GM21786 (cell line): ENCODE data around the gene OSTM1.

Source experiments
- ATAC-seq: cut with Tn5 transposase; IDR thresholded peaks from one replicate; pipeline ENCODE4 v1.9.1; 2021; ENCODE audit not compliant: unreplicated experiment

Gene OSTM1

DNA sequence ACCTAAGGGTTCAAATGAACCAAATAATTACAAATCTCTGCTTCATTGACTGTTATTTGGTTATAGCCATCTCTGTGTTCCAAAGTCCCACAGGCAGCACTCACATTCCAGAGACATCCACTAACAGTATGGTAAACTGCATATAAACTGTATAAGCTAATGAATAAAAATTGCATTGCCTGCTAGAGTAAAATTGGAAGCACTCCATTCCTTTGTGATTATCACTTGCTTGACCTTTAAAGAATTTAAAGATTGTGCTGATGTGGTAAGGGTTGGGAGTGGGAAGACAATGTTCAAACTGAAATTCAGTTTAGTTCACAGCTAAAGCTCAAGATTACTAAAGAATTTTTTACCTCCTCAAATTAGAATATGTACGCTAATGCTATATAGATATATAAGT, 31.0 kb upstream of the OSTM1 start:
- no peak for ATAC-seq

DNA sequence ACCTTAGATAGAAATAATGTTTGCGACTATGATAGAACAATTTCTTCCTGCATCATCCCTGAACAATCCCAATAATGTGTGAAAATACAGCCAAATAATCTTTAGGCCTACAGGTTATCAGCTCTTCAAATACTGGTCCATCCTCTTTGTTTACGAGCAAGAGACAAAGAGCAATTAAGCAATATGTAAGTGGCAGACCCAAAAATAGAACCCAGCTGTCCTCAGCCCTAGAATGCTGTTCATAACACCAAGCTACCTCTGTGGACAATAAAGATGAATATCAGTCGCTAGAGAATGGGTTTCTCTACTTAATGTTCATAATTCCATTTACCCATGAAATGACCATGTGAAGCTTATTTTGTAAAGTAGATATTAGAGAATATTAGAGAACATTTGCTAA, 28.4 kb upstream of the OSTM1 start:
- no peak for ATAC-seq

DNA sequence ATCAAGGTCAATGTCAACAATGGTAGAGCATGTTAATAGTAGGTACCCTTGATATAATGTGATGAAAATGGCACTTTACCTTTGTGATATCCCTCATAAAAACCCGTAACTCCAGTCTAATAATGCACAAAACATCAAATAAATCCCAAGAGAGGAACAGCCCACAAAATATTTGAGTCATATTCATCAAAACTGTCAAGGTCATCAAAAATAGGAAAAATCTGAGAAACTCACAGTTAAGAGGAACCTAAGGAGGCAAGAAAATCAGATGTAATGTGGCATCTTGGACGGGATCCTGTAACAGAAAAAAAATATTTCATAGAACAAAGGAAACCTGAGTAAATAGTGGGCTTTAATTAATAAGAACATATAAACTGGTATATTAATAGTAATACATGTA, 25.5 kb upstream of the OSTM1 start:
- ATAC-seq: no peak

DNA sequence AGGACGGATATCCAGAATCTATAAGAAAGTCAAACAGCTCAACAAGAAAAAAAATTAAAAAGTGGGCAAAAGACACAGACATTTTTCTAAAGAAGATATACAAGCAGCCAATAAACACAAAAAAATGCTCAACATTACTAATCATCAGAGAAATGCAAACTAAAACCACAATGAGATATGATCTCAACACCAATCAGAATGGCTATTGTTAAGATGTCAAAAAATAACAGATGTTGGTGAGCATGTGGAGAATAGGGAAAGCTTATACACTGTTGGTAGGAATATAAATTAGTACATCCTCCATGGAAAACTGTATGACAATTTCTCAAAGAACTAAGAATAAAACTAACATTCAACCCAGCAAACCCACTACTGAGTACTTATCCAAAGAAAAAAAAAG, 23.3 kb upstream of the OSTM1 start:
- ATAC-seq: no peak

DNA sequence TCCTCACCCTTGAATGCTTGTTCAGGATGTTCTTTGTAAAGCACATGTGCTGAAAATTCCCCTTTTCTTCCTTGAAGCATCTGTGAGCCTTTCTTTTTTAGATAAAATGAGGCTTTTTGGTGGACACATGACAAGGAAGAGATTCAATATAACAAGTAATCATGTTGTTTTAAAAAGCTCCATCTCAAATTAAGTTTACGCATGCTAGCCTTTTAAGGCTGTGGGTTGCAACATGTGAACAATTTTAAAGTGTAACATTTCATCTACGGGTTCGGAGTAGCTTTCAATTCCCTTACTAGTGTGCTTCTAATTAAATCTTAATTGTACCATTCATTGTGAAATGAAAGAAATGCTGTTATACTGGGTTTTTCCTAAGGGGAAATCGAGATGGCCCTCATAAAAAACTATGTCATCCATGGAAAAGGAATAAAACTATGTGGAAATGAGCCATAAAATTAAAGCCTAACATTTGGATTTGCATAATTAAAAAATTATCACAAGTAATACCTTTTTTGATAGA, 19.3 kb upstream of the OSTM1 start:
- no peak for ATAC-seq

DNA sequence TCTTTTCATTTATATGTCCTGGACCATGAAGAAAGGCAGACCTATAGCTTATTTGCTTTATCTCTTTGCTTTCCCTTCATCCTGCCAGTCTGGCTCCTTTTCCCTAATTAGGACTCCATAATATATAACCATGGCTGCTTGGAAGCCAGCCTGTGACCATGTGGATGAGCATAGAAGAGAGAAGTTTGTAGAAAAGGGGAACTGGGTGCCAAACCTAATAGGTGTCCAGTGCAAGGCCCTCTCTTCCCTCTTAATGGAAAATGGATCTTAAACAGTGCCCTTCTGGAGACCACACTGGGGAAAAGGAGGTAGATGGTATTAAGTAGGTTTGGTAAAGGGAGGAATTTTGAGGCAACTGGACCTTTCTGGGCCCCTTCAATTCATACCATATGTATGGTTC, 16.7 kb upstream of the OSTM1 start:
- ATAC-seq: no peak

DNA sequence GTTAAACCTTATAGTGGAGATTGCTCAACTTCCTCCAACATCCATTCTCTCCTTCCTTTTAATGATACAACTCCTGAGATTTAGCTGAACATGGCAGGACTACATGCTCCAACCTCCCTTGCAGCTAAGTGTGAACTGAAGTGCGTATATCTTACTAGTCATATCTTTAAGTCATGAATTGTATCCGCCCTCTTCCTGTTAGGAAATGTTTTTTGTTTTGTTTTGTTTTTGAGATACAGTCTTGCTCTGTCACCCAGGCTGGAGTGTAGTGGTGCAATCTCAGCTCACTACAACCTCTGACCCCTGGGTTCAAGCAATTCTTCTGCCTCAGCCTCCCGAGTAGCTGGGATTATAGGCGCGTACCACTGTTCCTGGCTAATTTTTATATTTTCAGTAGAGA, 8.8 kb upstream of the OSTM1 start:
- no peak for ATAC-seq

DNA sequence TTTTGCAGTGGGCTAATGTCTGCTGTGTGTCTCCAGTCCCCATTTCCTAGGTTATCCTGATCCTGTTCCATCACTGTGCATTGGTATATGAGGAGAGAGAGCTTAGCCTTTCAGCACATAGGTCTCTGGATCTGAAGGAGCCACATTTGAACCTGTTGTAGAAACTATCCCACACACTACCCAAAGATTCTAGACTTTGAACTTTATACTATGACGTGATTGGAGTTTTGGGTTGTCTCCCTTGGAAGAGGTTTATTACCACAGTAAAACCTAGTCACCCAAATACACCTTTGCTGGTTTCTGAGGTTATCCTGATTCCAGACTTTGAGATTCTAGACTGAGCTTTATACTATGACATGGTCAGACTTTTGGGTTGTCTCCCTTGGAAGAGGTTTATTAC, 8.0 kb upstream of the OSTM1 start:
- ATAC-seq: no peak

DNA sequence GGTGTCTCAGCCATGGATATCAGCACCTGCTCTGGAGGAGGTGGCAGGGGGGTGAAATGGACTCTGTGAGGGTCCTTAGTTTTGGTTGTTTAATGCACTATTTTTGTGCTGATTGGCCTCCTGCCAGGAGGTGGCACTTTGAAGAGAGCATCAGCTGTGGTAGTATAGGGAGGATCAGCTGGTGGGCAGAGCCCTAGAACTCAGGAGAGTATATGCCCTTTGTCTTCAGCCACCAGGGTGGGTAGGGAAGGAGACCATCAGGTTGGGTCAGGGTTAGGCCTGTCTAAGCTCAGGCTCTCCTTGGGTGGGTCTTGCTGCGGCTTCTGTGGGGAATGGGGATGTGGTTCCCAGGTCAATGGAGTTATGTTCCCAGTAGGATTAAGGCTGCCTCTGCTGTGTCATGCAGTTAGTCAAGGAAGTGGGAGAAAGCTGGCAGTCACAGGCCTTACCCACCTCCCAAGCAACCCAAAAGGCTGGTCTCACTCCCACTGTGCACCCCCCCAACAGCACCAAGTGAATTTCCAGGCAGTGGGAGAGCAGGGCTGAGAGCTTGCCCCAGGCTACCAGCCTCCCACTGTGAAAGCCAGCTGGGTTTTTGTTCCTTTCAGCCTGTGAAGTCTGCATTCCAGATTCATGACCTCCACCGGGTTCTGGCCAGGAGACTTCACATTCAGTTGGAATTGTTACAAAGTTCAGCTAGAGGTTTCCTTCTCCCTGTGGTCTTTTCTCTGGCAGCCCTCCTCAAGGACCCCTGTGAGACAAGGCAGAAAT, 5.7 kb upstream of the OSTM1 start:
- ATAC-seq: no peak

DNA sequence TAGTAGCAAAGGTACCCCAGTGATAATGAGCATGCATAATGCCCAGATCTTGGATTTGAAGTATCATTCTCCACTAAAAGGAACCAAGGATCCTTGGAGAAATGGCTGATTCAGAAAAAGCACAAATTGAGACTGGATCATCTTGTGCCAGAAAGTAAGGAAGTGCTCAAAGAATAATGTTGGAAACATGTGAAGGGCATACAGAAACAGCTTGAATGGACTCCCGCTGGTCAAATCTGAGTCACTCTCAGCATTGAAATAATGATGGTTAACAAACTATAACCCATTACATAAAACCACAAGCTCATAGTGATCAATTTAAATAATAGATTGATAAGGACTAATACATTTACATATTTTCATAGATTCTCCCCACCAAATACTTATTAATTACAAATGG, 3.6 kb upstream of the OSTM1 start:
- ATAC-seq: no peak

DNA sequence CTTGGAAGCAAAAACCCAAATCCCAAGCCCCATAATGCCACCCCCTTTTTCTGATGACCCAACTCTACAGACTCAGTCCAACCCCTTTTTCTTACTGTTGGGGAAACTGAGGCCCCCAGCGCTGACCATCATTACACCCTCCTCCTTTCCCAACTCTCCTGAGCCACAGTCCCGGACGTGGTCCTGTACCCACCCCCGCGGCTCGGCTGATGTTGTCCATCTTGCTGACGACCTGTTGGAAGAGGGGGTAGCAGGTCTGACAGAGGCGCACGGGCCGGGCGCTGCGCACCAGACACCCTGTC, 533 bp downstream of the OSTM1 start:
- ATAC-seq: peak; percentile 41

DNA sequence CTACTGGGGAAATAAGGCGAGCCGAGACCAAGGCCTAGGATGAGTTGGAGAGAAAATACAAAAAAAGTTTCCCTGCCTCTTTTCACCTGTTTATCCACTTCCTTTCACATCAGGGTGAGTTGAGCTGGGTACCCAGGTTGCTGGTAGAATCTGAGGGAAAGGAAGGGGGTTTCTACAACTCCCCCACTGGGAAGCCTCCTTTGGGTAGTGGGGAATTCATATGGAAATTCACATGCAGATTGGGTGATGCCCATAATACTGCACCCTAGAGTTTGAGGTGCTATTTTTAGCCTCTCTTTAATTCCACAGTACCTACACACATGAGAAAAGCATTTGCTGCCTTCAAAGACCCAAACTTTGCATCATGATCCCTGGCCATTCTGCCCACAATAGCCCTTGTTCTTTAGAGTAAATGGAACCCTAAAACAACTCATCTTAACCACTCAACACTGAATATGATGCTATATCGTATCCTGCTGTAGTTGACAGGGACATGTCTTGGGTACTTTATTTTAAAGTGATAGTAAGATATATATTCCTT, 2.7 kb downstream of the OSTM1 start:
- no peak for ATAC-seq

DNA sequence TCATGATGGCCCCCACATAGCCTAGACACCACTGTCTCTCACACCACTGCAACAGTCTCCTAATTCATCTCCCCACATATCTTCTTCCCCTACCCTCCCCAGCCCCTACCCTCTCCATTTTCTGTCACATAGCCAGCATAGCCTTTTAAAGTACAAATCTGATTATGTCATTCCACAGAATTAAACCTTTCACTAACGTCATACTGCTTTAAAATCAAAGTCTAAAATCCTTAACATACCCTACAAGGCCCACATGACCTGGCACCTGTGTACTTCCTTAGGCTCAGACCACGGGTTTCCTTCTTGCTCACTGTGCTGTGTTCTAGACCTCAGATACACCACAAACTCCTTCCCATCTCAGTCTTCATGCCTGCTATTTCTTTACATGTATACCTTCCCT, 5.9 kb downstream of the OSTM1 start:
- peak; percentile 77 for ATAC-seq

DNA sequence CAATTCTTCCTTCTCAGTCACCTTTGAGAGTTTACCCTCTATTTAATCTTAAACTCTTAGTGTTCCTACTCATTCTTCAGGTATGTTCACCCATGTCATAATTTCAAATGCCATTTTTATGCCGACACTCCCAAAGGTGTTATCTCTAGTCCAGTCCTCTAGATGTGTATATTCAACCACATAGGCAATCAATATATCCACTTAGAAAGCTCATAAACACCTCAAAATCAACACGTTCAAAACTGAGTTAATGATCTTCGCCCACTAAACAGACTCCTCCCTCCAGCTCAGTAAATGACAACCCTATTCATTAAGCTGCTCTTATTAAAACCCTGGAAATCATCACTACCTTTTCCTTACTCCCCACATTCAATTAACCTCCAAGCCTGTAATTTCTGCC, 6.4 kb downstream of the OSTM1 start:
- ATAC-seq: no peak

DNA sequence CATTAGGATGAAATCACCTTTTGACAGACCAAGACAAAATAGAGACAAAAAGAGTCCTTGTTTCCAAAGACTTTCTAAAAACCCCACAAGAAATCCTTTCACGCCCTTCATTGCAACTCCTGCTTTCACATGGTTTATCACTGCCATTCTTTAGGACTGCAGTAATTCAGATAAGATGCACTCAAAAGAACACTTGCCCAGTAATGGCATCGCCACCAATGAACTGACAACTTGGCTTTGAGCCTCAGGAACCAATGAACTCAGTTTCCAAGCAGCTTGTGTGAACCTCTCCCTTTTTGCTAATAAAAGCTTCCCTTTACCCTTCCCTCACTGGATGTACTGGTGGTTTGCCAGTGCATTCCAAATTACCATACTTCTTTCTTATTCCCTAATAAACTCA, 21.8 kb downstream of the OSTM1 start:
- no peak for ATAC-seq

DNA sequence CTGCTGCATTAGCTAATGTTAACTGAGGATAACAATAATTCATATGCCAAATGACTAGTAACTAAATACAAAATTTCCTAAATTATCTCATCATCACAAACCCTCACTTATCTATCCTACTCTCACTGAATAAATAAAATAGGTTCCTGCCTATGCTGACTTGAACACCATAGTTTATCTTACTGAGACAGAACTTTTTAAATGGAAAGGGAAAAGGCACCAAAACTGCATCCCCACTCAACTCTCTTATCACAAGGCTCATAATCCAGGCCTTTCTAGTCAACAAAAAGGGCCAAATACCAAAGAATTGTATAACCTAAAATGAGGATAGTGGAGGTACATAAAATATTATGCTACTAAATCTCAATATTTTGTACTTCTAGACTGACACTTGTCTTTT, 23.1 kb downstream of the OSTM1 start:
- no peak for ATAC-seq

DNA sequence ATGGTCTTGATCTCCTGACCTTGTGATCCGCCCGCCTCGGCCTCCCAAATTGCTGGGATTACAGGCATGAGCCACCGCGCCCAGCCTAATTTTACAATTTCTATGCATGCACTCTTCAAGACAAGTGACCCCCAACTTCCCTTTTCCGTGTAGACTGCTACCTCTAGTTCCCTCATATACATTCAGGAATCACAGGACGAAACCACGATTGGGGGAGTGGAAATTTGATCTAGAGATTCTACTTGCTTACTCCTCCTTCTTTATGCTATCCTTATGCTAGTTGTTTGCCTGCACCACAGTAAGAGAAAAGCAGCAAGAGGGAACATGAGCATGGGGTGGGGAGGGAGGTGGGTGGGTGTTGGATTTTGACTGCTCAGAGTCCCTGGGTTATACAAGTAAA, 34.9 kb downstream of the OSTM1 start:
- no peak for ATAC-seq

DNA sequence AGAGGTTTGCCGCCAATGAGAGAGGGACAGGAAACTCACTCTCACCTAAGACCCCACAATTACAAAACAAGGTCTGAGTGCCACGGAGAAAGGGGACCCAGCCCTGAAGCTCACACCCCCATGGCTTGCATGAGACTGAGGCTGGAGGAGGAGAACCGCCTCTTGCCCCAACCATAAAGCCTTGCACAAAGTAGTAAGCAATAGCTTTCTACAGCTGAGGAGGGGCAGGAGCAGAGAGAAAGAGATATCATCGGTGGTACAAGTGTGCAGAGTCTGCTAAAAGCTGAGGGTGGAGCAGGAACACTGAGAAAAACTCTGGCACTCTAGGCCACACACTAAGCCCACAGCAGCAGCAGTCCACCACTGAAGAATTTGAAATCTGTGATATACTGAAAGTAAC, 37.7 kb downstream of the OSTM1 start:
- ATAC-seq: no peak

DNA sequence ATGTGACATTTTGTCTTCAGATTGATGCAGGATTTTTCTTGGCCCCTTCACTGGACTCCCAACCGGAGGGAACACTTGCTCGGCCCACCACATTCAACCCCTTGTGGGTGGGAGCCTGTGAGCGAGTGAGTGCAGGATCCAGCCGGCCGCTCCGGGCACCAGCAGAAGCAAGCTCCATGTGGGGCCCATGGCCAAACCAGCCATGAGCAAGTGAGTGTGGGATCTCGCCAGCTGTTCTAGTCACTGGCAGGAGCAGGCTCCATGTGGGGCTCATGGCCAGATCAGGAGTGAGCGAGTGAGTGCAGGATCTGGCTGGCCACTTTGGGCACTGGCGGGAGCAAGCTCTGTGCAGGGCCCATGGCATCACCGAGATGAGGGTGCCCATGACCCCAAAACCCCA, 42.6 kb downstream of the OSTM1 start:
- no peak for ATAC-seq

DNA sequence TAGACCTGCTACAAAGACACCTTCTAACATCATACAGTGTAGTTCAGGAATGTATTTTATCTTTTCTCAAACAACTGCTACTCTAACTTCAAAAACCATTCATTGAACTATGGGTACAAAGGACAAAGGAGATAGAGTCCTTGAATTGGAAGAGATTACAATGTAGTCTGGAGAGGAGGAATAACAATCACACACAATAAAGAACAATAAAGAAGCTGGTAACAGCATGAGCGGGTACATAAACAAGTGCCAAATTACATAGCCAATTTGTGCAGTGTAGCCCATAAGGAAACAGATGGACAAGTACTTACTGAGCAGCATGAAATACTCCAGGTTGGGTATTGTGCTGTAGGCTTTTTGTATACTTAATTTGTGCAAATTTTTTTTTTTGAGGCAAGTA, 44.3 kb downstream of the OSTM1 start:
- ATAC-seq: no peak

DNA sequence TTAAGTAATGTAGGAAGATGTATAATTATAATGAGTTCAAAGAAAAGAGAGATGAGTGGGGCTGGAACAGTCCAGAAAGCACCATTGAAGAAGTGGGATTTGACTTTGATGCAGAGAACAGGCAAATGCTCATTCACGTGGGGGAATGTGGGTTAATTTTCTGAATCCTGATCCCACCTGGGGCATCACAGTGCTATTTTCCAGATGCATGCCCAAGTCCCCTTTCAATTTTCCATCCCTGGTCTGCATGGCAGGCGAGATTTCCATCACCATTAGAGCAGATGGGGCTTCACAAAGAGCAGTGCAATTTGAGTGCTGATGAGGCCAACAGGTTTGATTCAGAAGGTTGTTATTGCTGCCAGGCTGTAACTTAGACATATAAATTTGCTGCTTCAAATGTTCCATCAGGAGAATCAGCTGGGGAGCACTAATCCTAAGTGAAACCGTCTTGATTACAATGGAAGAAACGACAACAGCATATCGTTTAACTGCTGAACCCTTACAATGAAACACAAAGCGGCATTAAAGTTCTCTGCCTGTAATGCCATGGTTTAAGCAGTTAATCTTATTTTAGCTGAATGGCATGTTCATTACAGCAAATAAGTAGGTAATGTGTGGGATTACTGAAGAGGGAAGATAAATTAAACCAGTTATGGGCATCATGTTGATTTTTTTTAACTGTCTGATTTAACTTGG, 45.2 kb downstream of the OSTM1 start:
- no peak for ATAC-seq

DNA sequence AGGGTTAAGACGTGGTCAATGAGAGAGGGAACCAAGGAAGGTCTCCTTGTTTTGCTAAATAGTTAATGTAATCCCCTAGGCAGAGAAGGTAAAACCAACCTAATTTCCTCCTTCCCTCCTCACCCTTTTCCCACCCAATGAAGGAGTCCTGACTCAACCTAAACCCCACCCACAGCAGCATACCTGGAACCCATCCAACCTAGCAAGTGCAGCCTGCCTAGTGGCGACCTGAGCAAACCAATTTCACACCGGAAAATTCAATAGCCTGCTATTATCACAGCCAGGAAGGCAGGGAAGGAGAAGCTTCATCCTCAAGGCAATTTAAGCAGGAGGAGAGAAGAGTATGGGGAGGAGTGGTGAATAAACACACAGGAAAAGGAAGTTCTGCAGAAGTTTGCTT, 46.9 kb downstream of the OSTM1 start:
- no peak for ATAC-seq

DNA sequence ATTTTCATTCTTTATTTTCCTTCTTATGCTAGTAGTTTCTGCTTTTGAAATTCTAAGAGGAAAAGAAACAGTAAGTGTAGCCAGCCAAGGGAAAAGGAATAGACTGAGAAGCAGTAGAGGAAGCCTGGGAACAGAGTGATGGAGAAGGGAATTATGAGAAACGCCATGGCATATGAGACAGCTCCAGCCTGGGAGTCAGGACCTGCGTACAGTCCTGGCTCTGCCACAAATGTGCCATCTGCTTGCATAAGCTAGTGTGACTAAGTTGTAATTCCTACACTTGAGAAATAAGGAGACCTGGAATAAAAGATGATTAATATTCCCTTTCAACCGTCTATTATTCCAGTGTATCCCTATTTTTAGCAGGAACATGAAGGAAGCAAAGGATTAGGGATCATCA, 47.5 kb downstream of the OSTM1 start:
- ATAC-seq: no peak
